ENCODE measurements around the gene CD52. TPM values are rescaled to one million over a fixed set of nuclear protein-coding genes. Genes with fewer than 3 reads are reported as not detected.

Gene CD52
- polyA plus RNA-seq, 2 of the 4 experiments (the other 2 are of a cell fraction), result not detected

- POLR2A ChIA-PET, result interaction anchor here (1.8 kb wide), 1 partner anchor 45 kb away, joined by 6 read pairs; the partner anchor contains the start of gene CEP85
- CTCF ChIA-PET, result interaction anchor here (0.7 to 6.0 kb wide), 13 partner anchors 9 to 138 kb away, joined by 3 to 32 read pairs (median 5); partner anchors contain the start of gene CEP85
Measured at GRCh38 chr1:26278724-26279455, 38.9 kb upstream of the CD52 start.

GRCh38 chr1:26279456-26280332 is 38.1 kb upstream of the CD52 start, which contains the start of gene SH3BGRL3:
Gene SH3BGRL3, plus strand, starts transcription at chr1:26280086. Its CDS starts 70 bp downstream, at chr1:26280156.
- ATAC-seq (peak; percentile 82 to 90), DNase-seq (ENCODE audit: low read depth in 1 of 2, low spot score in 1 of 2) (peak; percentile 73 to 75), FAIRE-seq (no peak)
- CTCF ChIA-PET, result interaction anchor here (0.7 to 6.0 kb wide), 13 partner anchors 10 to 137 kb away, joined by 3 to 32 read pairs (median 5); partner anchors contain the start of gene CEP85
- Histone ChIP-seq H3K9me3 (no peaks in the 10 kb centered on the region), H3K4me3 (peak within 1 kb of the TSS; percentile 98), H3K4me1 (peaks cover 50% of the 10 kb centered on the region), H3K27ac (peak within 1 kb of the TSS; percentile 99), H3K4me2 (peak within 1 kb of the TSS; percentile 83)
- WGBS (ENCODE audit: missing lambda C conversion rate), result 14% methylated on average over 20 of the region's 66 CpGs
- TF ChIP-seq SREBF2 (IDR thresholded peaks at IDR 0.05) (no peak), HMGXB4 (CRISPR knock-in tag; IDR thresholded peaks at IDR 0.05; ENCODE audit: borderline replicate concordance) (no peak), HES2 (IDR thresholded peaks at IDR 0.05) (no peak), JUN (IDR thresholded peaks at IDR 0.05) (peak; percentile 22 to 62; a peak in 2 of 5 replicates), TFCP2L1 (CRISPR knock-in tag; IDR thresholded peaks at IDR 0.05) (peak; percentile 72), MAX (IDR thresholded peaks at IDR 0.05) (peak; percentile 73), KDM1A (IDR thresholded peaks at IDR 0.05; ENCODE audit: low read depth) (no peak), POLR2A (IDR thresholded peaks at IDR 0.05; ENCODE audit: low read length) (peak; percentile 77), GATA3 (IDR thresholded peaks at IDR 0.05; ENCODE audit: borderline replicate concordance) (0 out of 2 replicates have a peak, but pooled peaks have one; percentile 15), SMC3 (IDR thresholded peaks at IDR 0.05) (no peak), CTCF (IDR thresholded peaks at IDR 0.05) (peak; percentile 41), FOSL2 (IDR thresholded peaks at IDR 0.05) (no peak), FOSL2 (CRISPR knock-in tag; IDR thresholded peaks at IDR 0.05) (peak; percentile 1; the same call in 1 of the 2 replicates), PHF8 (IDR thresholded peaks at IDR 0.05; ENCODE audit: borderline replicate concordance, low read depth) (peak; percentile 80; the same call in 1 of the 2 replicates), POLR2AphosphoS2 (conservative IDR thresholded peaks at IDR 0.05; ENCODE audit: low read length) (peak; percentile 59; the same call in 1 of the 2 replicates), E2F6 (IDR thresholded peaks at IDR 0.05; ENCODE audit: borderline replicate concordance, low read depth) (peak; percentile 77; the same call in 1 of the 2 replicates)
- POLR2A ChIA-PET, result interaction anchor here (1.8 kb wide), 1 partner anchor 46 kb away, joined by 6 read pairs; the partner anchor contains the start of gene CEP85

More at GRCh38 chr1:26278724-26279455, 38.9 kb upstream of the CD52 start:
- ATAC-seq (no peak), DNase-seq (ENCODE audit: low read depth in 1 of 2, low spot score in 1 of 2) (no peak), FAIRE-seq (no peak)
- 91% methylated on average over 9 of the region's 9 CpGs for WGBS (ENCODE audit: missing lambda C conversion rate)
- peak overlapping the region; percentile 99 for H3K27ac ChIP-seq
- no peaks in the 10 kb centered on the region for H3K9me3 ChIP-seq
- H3K4me3 ChIP-seq, result peak overlapping the region; percentile 98
- H3K4me1 ChIP-seq, result peaks cover 45% of the 10 kb centered on the region
- no peak for TF ChIP-seq TFCP2L1 (CRISPR knock-in tag; IDR thresholded peaks at IDR 0.05)
- no peak for TF ChIP-seq MAFK (IDR thresholded peaks at IDR 0.05; ENCODE audit: partially characterized antibody)
- TF ChIP-seq RCOR1 (IDR thresholded peaks at IDR 0.05; ENCODE audit: low read depth, low read length), result no peak
- no peak for TF ChIP-seq ZFP36 (IDR thresholded peaks at IDR 0.05; ENCODE audit: borderline replicate concordance, partially characterized antibody)
- no peak for TF ChIP-seq TP53 (CRISPR knock-in tag; IDR thresholded peaks at IDR 0.05)
- no peak for TF ChIP-seq FOSB (CRISPR knock-in tag; IDR thresholded peaks at IDR 0.05)
- TF ChIP-seq EHMT2 (IDR thresholded peaks at IDR 0.05; ENCODE audit: low read depth), result no peak
- TF ChIP-seq BCL3 (IDR thresholded peaks at IDR 0.05), result no peak
- TF ChIP-seq KDM1A (IDR thresholded peaks at IDR 0.05; ENCODE audit: low read depth), result no peak
- no peak for TF ChIP-seq FOSL2 (IDR thresholded peaks at IDR 0.05)
- TF ChIP-seq FOSL2 (CRISPR knock-in tag; IDR thresholded peaks at IDR 0.05), result no peak
- TF ChIP-seq MYC (IDR thresholded peaks at IDR 0.05; ENCODE audit: borderline replicate concordance, low read length), result no peak
- no peak for TF ChIP-seq ZC3H11A (IDR thresholded peaks at IDR 0.05)
- TF ChIP-seq HDAC2 (IDR thresholded peaks at IDR 0.05), result no peak
- TF ChIP-seq CBX2 (IDR thresholded peaks at IDR 0.05; ENCODE audit: borderline replicate concordance, low read depth), result no peak
- TF ChIP-seq NFE2L2 (conservative IDR thresholded peaks at IDR 0.05; ENCODE audit: low read length), result no peak
- TF ChIP-seq HEYL (CRISPR knock-in tag; IDR thresholded peaks at IDR 0.05), result no peak
- no peak for TF ChIP-seq CBX8 (IDR thresholded peaks at IDR 0.05)
- H3K4me2 ChIP-seq, result peak overlapping the region; percentile 83

Data from A549 (cell line).